Body of pancreas (tissue), 4 donors: ENCODE measurements around the gene CD34. TPM values are rescaled to one million over a fixed set of nuclear protein-coding genes. Genes with fewer than 3 reads are reported as not detected.

Source experiments
- ATAC-seq: fragments of 150-250 bp; one replicate; pipeline ENCODE4 v1.9.1; 2016
- DNase-seq, 4 donors: peaks; one replicate each; pipeline ENCODE4 v3.0.0-alpha.2; 2019
- H3K27ac ChIP-seq, 4 donors: fragments of 200-600 bp; sonication (generic); 1 replicate in 3 of 4; 2 replicates in 1 of 4; pipeline versions ENCODE4 v1.5.1 to v1.6.1; 2016 to 2019; ENCODE audit warnings: mild to moderate bottlenecking in 1 of 4, mixed read lengths in 1 of 4, moderate library complexity in 1 of 4
- H3K27me3 ChIP-seq, 2 donors: fragments of 200-600 bp; sonication (generic); one replicate each; pipeline ENCODE4 v1.6.0; 2016; ENCODE audit warnings: mild to moderate bottlenecking in 1 of 2
- H3K36me3 ChIP-seq, 2 donors: fragments of 200-600 bp; sonication (generic); replicated peaks in 1 of 2; 2 replicates each; pipeline ENCODE4 v1.5.1; 2016; ENCODE audit warnings: low read depth in 2 of 2; ENCODE audit not compliant: insufficient read depth in 1 of 2
- H3K4me1 ChIP-seq: fragments of 200-600 bp; sonication (generic); one replicate; pipeline ENCODE4 v1.6.0; 2016
- H3K4me3 ChIP-seq, 2 donors: fragments of 200-600 bp; sonication (generic); 1 replicate in 1 of 2; 2 replicates in 1 of 2; pipeline ENCODE4 v1.5.1; 2016 to 2019
- H3K9me3 ChIP-seq, 3 donors: fragments of 200-600 bp; sonication (generic); 1 replicate in 2 of 3; 2 replicates in 1 of 3; pipeline ENCODE4 v1.5.1; 2016
- CTCF ChIP-seq, 7 experiments: fragments of 450-650 bp in 4 of 7; fragments of 200-600 bp in 3 of 7; sonication (generic) in 3 of 7; IDR thresholded peaks; one replicate each; pipeline ENCODE4 v1.5.1; 2016 to 2019; ENCODE audit warnings: antibody characterized with exemption in 7 of 7
- POLR2A ChIP-seq, 3 donors: fragments of 450-650 bp; IDR thresholded peaks; one replicate each; pipeline ENCODE4 v1.6.1; 2016; ENCODE audit warnings: antibody characterized with exemption in 3 of 3, mild to moderate bottlenecking in 2 of 3
- WGBS, 2 donors: methylation state at CpG; one replicate each; pipeline ENCODE4 v1.1.5; 2017; 5-methylcytosine and 5-hydroxymethylcytosine counted together
- intact Hi-C: fragments of 100-400 bp; cut with DNase I; formaldehyde crosslinking; loops from one replicate; pipeline ENCODE4 v1.15.1; 2023
- total RNA-seq, 2 donors: library from RNA; depleted of rRNA; stranded (reverse); fragments of >200 nt; gene quantifications; one replicate each; pipeline ENCODE4 v1.1.0, GENCODE V29; 2016

Gene CD34
- total RNA-seq, 2 donors from 2014 or later = 11.5 to 14.8 TPM

DNA sequence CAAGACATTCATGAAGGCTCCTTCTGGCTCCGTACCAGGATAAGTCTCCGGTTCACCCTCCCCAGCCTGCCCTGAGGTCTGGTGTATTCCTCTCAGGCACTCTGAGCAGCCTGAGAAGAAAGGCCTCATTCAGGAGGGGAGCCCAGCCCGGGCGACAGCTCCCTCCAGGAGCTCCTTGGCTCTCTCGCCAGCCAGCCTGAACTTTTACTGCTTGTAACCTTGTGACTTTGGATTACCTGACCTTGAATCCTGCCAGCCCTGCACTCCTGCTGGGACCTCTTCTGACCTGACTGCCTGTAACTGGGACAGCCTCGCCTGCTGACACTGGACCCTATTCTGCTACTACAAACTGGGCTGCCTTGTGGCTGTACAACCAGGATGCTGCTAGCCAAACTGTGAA lies 65.8 kb downstream of the CD34 start:
- Histone ChIP-seq H3K27ac (peak overlapping the region in 1 of 4 donors; percentile 15), H3K4me3 (no peak overlapping the region), H3K4me1 (peaks cover 14% of the 10 kb centered on the region), H3K9me3 (no peaks in the 10 kb centered on the region), H3K36me3 (no peaks in the 10 kb centered on the region), H3K27me3 (no peaks in the 10 kb centered on the region)
- intact Hi-C loops = no loop called here
- WGBS, 2 donors = 36 to 41% methylated on average over 6 of the region's 6 CpGs
- DNase-seq (peak in 2 of 4 donors; percentile 35), ATAC-seq (no peak)
- no peak for TF ChIP-seq CTCF (IDR thresholded peaks at IDR 0.05)
- TF ChIP-seq POLR2A (IDR thresholded peaks at IDR 0.05) = no peak

- H3K27ac ChIP-seq = no peak overlapping the region
- no peak for ATAC-seq
- no peak overlapping the region for H3K4me3 ChIP-seq
- 73 to 82% methylated on average over 2 of the region's 2 CpGs for WGBS, 2 donors
- intact Hi-C loops = no loop called here
- H3K27me3 ChIP-seq = no peaks in the 10 kb centered on the region
- peaks cover 12% of the 10 kb centered on the region for H3K4me1 ChIP-seq
- TF ChIP-seq POLR2A (IDR thresholded peaks at IDR 0.05) = no peak
- no peak for TF ChIP-seq CTCF (IDR thresholded peaks at IDR 0.05)
- peak in 1 of 4 donors; percentile 47 for DNase-seq
- no peaks in the 10 kb centered on the region for H3K9me3 ChIP-seq
- H3K36me3 ChIP-seq = no peaks in the 10 kb centered on the region
Measured at GRCh38 chr1:207844371-207844770, 66.6 kb downstream of the CD34 start.

DNA sequence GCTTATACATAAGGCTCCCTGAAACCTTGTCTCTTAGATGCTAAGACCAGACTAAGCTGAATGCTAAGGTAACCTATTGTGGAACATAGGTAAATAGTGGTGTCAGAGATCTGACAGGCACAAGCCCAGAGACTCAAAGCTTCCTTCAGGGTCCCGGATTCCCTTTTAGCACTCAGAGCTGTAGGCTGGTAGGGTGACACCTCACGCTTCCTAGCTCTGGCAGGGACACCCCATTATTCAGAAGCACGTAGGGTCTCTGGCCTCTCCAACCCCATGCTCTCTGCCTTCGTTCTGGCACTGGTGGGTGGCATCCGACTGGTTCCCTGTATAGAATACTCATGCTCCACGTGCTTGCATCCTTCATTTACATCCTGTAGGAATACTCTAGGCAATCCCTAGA lies 68.4 kb downstream of the CD34 start:
- intact Hi-C loops = no loop called here
- WGBS, 2 donors = 89 to 92% methylated on average over 5 to 6 of the region's 6 CpGs
- H3K36me3 ChIP-seq = no peaks in the 10 kb centered on the region
- H3K27me3 ChIP-seq = no peaks in the 10 kb centered on the region
- no peak for ATAC-seq
- no peak overlapping the region for H3K27ac ChIP-seq
- H3K4me1 ChIP-seq = peaks cover 18% of the 10 kb centered on the region
- no peak for TF ChIP-seq CTCF (IDR thresholded peaks at IDR 0.05)
- no peak for TF ChIP-seq POLR2A (IDR thresholded peaks at IDR 0.05)
- H3K9me3 ChIP-seq = no peaks in the 10 kb centered on the region
- no peak for DNase-seq
- no peak overlapping the region for H3K4me3 ChIP-seq

DNA sequence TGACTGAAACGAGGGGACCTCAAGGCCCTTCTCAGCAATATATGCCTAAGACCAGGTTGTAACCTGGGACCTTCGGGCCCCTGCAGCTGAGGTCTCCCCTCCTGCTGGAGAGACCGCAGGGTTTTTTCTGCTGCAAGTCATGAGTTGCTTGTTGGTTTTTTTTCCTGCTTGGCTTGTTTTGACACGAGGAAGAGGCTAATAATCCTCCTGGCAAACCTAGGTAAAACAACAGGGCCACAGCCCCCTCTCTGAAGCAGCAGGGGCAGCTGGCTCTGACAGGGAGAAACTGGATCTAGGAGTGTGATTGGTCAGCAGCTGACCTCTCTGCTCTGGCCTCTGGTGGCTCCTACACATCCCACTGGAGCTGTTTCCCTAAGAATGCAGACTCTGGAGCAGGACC lies 69.0 kb downstream of the CD34 start:
- no peak overlapping the region for H3K27ac ChIP-seq
- H3K9me3 ChIP-seq = no peaks in the 10 kb centered on the region
- no peaks in the 10 kb centered on the region for H3K36me3 ChIP-seq
- no peaks in the 10 kb centered on the region for H3K27me3 ChIP-seq
- peaks cover 21% of the 10 kb centered on the region for H3K4me1 ChIP-seq
- TF ChIP-seq POLR2A (IDR thresholded peaks at IDR 0.05) = no peak
- no peak for TF ChIP-seq CTCF (IDR thresholded peaks at IDR 0.05)
- DNase-seq (no peak), ATAC-seq (no peak)
- intact Hi-C loops = no loop called here
- H3K4me3 ChIP-seq = no peak overlapping the region
- WGBS, 2 donors = 70 to 77% methylated on average over 2 to 4 of the region's 4 CpGs

DNA sequence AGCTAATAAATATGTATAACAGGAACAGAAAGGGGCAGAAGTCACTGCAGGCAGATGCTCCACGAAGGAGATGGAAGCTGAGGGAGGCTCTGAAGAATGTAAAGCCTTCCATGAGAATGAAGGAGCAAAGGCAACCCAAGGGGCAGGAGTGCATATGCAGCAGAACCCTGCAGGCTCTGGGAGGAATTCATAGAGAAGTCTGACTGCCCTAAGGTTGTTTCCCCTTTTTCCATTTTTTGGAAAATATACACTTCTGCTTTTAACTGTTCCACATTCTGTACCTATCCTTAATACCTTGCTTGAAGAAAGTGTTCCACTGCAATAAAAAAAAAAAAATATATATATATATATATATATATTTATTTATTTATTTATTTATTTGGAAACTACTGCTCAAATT lies 69.6 kb downstream of the CD34 start:
- Histone ChIP-seq H3K27ac (no peak overlapping the region), H3K4me3 (no peak overlapping the region), H3K27me3 (no peaks in the 10 kb centered on the region), H3K9me3 (no peaks in the 10 kb centered on the region), H3K4me1 (peaks cover 27% of the 10 kb centered on the region), H3K36me3 (no peaks in the 10 kb centered on the region)
- WGBS, 2 donors = 68 to 92% methylated on average over 1 of the region's 1 CpG
- no peak for ATAC-seq
- no peak for DNase-seq
- TF ChIP-seq POLR2A (IDR thresholded peaks at IDR 0.05) (no peak), CTCF (IDR thresholded peaks at IDR 0.05) (no peak)
- intact Hi-C loops = no loop called here
